HG02852 (cell line): Measurements from ENCODE around the gene FDX2.
"Not testable (repeated sequence)": the region's sequence is repeated elsewhere in the genome, so short reads cannot be mapped to it uniquely, and the experiment has no call there.

Source experiments
- ATAC-seq: cut with Tn5 transposase; IDR thresholded peaks from one replicate; pipeline ENCODE4 v1.9.1; 2021; ENCODE audit warnings: mild to moderate bottlenecking, moderate library complexity; ENCODE audit not compliant: unreplicated experiment

FDX2 gene

GRCh38 chr19:10285393-10285792, 30.4 kb downstream of the FDX2 start:
- ATAC-seq, result no peak

GRCh38 chr19:10284960-10285278, 30.9 kb downstream of the FDX2 start:
- no peak for ATAC-seq

GRCh38 chr19:10284065-10284959, 31.5 kb downstream of the FDX2 start:
- no peak for ATAC-seq

- ATAC-seq, result no peak
Measured at GRCh38 chr19:10283301-10284064, 32.3 kb downstream of the FDX2 start.

GRCh38 chr19:10282043-10282442, 33.8 kb downstream of the FDX2 start:
- not testable (repeated sequence) for ATAC-seq

GRCh38 chr19:10279737-10280442, 35.9 kb downstream of the FDX2 start:
- no peak for ATAC-seq

GRCh38 chr19:10278935-10279334, 36.9 kb downstream of the FDX2 start:
- no peak for ATAC-seq

GRCh38 chr19:10277795-10278589, 37.8 kb downstream of the FDX2 start:
- no peak for ATAC-seq

GRCh38 chr19:10274589-10274988, 41.2 kb downstream of the FDX2 start:
- ATAC-seq, result no peak

- ATAC-seq, result peak; percentile 26
Measured at GRCh38 chr19:10271543-10272086, 44.2 kb downstream of the FDX2 start.

GRCh38 chr19:10270616-10271394, 45.0 kb downstream of the FDX2 start, which contains the start of gene ICAM1:
ICAM1 (plus strand) TSS chr19:10271120; CDS start chr19:10271160, 40 bp downstream.
- ATAC-seq, result peak; percentile 45

- peak; percentile 39 for ATAC-seq
Measured at GRCh38 chr19:10270180-10270615, 45.6 kb downstream of the FDX2 start.

GRCh38 chr19:10269333-10270179, 46.3 kb downstream of the FDX2 start:
- no peak for ATAC-seq

- no peak for ATAC-seq
Measured at GRCh38 chr19:10268071-10268470, 47.7 kb downstream of the FDX2 start.

- ATAC-seq, result no peak
Measured at GRCh38 chr19:10266706-10267105, 49.1 kb downstream of the FDX2 start.

- ATAC-seq, result no peak
Measured at GRCh38 chr19:10262771-10263170, 53.0 kb downstream of the FDX2 start.

- no peak for ATAC-seq
Measured at GRCh38 chr19:10260141-10260584, 55.7 kb downstream of the FDX2 start.
